Epidermal melanocyte (primary cell): Measurements from ENCODE around the gene DPYSL5.
A peak's percentile ranks its signal among the peaks of the same experiment; 100 is the strongest.

Experiments used
- DNase-seq: peaks from one replicate; pipeline ENCODE4 v3.0.0; 2011; ENCODE audit warnings: low spot score; ENCODE audit not compliant: insufficient read length

The DPYSL5 gene

GRCh38 chr2:26959331-26959730, 111.4 kb downstream of the DPYSL5 start:
- DNase-seq: no peak

GRCh38 chr2:26964446-26965130, 116.7 kb downstream of the DPYSL5 start:
- no peak for DNase-seq

- DNase-seq: no peak
Observed at GRCh38 chr2:26968001-26968400, 120.1 kb downstream of the DPYSL5 start.

- no peak for DNase-seq
Observed at GRCh38 chr2:26969077-26969844, 121.3 kb downstream of the DPYSL5 start.

- peak; percentile 76 for DNase-seq
Observed at GRCh38 chr2:26970244-26970927, 122.5 kb downstream of the DPYSL5 start, which contains the start of gene MAPRE3. Gene MAPRE3 (plus strand): TSS chr2:26970637. CDS start chr2:27022219, 51,582 bp downstream.

GRCh38 chr2:26970928-26971627, 123.1 kb downstream of the DPYSL5 start:
- no peak for DNase-seq

GRCh38 chr2:26971911-26972786, 124.2 kb downstream of the DPYSL5 start:
- no peak for DNase-seq

- no peak for DNase-seq
Observed at GRCh38 chr2:26974352-26974751, 126.4 kb downstream of the DPYSL5 start.

- no peak for DNase-seq
Observed at GRCh38 chr2:26975102-26975501, 127.2 kb downstream of the DPYSL5 start.

GRCh38 chr2:26975656-26976055, 127.7 kb downstream of the DPYSL5 start:
- DNase-seq: no peak

- no peak for DNase-seq
Observed at GRCh38 chr2:26976237-26976636, 128.3 kb downstream of the DPYSL5 start.

GRCh38 chr2:26977012-26977411, 129.1 kb downstream of the DPYSL5 start:
- DNase-seq: no peak

GRCh38 chr2:26978061-26978596, 130.2 kb downstream of the DPYSL5 start:
- no peak for DNase-seq

GRCh38 chr2:26979741-26980140, 131.8 kb downstream of the DPYSL5 start:
- no peak for DNase-seq

- peak; percentile 89 for DNase-seq
Observed at GRCh38 chr2:26980971-26981370, 133.0 kb downstream of the DPYSL5 start.

- DNase-seq: no peak
Observed at GRCh38 chr2:26982102-26982742, 134.3 kb downstream of the DPYSL5 start.

GRCh38 chr2:26983746-26984145, 135.8 kb downstream of the DPYSL5 start:
- no peak for DNase-seq

GRCh38 chr2:26985807-26986206, 137.9 kb downstream of the DPYSL5 start:
- DNase-seq: no peak

- no peak for DNase-seq
Observed at GRCh38 chr2:26986576-26986975, 138.6 kb downstream of the DPYSL5 start.
